SK-N-MC (cell line): ENCODE measurements around the gene CCT3.

Source experiments
- EZH2 ChIP-seq: fragments of 200-600 bp; sonication (generic); IDR thresholded peaks from one replicate; pipeline ENCODE4 v1.6.1; 2017; ENCODE audit warnings: antibody characterized with exemption
- POLR2AphosphoS5 ChIP-seq: IDR thresholded peaks from 2 replicates; pipeline ENCODE4 v1.6.1; 2012; ENCODE audit warnings: mild to moderate bottlenecking, low read depth, low read length, borderline replicate concordance

DNA sequence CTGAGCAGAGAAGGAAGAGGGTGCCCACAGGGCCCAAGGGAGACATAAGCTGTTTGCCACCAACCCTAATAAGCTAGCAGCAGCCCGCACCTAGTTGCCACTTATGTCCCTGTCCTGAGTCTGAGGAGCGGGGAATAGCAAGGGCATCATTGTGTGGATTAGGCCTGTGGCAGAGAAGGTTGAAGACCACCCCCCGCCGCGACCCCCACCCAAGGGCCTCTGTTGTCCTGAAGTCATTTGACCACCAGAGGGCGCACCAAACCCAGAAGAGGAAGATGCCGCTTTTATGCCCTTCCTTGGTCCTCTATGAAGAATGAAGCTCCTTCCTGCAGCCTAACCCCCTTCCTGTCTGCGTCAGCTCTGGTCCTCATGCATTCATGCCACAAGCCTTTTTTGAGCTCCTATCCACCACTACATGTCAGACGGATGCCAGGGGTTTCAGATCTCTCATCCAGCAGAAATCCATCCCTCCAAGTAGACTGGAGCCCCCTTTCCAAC, 47.5 kb upstream of the CCT3 start:
- no peak for TF ChIP-seq EZH2
- no peak for TF ChIP-seq POLR2AphosphoS5
